Measurements from ENCODE around the gene FARP2. TPM values are rescaled to one million over a fixed set of nuclear protein-coding genes. Genes with fewer than 3 reads are reported as not detected.

FARP2 gene
- total RNA-seq, 1 donor from 2014 or later: 46.5 TPM

- DNase-seq: no peak
Measured at GRCh38 chr2:241532733-241533601, 176.9 kb downstream of the FARP2 start.

- no peak for DNase-seq
Measured at GRCh38 chr2:241534293-241534692, 178.2 kb downstream of the FARP2 start.

- DNase-seq: no peak
Measured at GRCh38 chr2:241534701-241535375, 178.8 kb downstream of the FARP2 start.

- DNase-seq: no peak
Measured at GRCh38 chr2:241535871-241536655, 180.0 kb downstream of the FARP2 start.

- no peak for DNase-seq
Measured at GRCh38 chr2:241538838-241539615, 182.9 kb downstream of the FARP2 start.

GRCh38 chr2:241539616-241540374 is 183.7 kb downstream of the FARP2 start:
- DNase-seq: no peak

- DNase-seq: peak; percentile 50
Measured at GRCh38 chr2:241540401-241540770, 184.3 kb downstream of the FARP2 start.

GRCh38 chr2:241540771-241541561 is 184.9 kb downstream of the FARP2 start:
- peak; percentile 65 for DNase-seq

- DNase-seq: no peak
Measured at GRCh38 chr2:241541564-241542277, 185.6 kb downstream of the FARP2 start.

- DNase-seq: no peak
Measured at GRCh38 chr2:241542278-241542605, 186.2 kb downstream of the FARP2 start.

Small RNA genes lying within 50 kb of the gene (small RNA-seq; reads per million reads assigned to genes)
- gene MIR3133 (ENCODE audit: low replicate concordance): not detected

Other genes with a start within 250 kb of the FARP2 start
- gene PASK, start 206.8 kb upstream of the FARP2 start, total RNA-seq: 5.0 TPM
- gene PPP1R7, start 205.8 kb upstream of the FARP2 start, total RNA-seq: 34.9 TPM
- 0.10 TPM for gene ANO7, start 167.6 kb upstream of the FARP2 start, total RNA-seq
- gene HDLBP, start 40.6 kb upstream of the FARP2 start, total RNA-seq: 509 TPM
- 355 TPM for gene SEPTIN2, start 40.4 kb upstream of the FARP2 start, total RNA-seq
- gene STK25, start 152.3 kb downstream of the FARP2 start, total RNA-seq: 244 TPM
- gene BOK, start 202.5 kb downstream of the FARP2 start, total RNA-seq: 28.0 TPM